Central memory CD4-positive, alpha-beta T cell (primary cell): ENCODE measurements around the gene DDX50.
"Not testable (repeated sequence)": the region's sequence is repeated elsewhere in the genome, so short reads cannot be mapped to it uniquely, and the experiment has no call there.

Experiments
- DNase-seq: peaks from one replicate; pipeline ENCODE4 v3.0.0; 2022

The DDX50 gene

DNA sequence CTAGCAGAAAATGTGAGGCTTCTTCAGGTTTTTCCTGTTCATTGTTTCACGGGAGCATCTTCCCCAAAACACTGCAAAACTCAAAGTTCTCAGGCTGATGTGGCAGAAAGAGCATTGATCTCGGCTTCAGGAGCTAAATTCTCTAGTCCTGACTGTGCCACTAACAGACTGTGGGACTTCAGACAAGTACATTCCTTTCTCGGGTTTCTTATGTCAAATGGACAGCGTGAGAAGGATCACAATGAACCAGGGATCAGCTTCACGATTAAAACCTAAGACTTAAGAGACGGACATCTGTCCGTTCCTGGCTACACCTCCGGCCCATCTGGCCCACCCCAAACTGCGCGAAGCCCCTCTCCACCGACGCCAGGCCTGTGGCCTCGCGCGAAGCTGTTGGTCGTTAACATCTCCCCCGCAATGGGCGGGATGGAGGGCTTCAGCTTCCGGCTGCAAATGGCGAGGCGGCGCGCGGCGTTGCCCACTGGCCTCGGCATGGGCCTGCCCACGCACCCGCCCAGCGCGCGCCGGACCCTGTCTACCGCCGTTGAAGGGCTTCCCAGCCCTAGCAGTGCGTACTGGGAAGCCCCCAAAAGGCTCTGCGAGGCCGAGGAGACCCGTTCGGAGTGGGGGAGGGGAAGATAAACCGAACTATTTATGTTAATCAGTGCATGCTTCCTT, 549 bp upstream of the DDX50 start:
- DNase-seq, result no peak

DNA sequence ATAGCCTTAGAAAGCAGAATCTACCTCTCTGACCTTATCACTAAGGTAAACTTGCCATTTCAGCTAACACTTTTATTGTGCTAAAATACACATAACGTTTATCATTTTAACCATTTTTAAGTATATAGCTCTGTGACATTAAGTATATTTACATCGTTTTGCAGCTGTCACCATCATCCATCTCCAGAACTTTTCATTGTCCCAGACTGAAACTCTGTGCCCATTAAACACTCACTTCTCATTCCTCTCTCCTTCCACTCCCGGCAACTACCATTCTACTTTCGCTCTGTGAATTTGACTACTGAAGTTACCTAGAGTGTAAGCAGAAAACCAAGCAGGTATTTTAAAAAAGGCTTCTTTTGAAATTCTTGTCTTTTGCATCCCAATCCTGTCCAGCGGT, 1.3 kb downstream of the DDX50 start:
- DNase-seq, result no peak

DNA sequence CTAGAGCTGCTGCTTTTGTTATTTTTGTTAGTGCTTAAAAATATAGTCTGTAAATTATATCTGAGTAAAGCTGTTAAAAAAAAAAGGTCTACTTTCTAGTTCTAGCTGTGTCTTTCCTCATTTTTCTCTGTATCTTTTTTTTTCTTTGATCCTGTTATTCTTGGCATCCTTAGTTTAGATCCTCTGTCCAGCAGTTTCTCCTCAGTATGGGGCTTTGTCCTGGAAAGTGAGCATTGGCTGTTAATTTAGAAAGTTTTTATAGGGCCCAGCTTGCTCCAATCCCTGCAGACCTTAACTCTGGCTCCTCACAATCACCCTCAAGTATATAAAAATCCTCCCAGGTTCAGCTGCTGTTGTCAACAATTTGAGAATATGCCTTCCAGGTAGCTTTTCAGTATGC, 23.5 kb downstream of the DDX50 start:
- no peak for DNase-seq

DNA sequence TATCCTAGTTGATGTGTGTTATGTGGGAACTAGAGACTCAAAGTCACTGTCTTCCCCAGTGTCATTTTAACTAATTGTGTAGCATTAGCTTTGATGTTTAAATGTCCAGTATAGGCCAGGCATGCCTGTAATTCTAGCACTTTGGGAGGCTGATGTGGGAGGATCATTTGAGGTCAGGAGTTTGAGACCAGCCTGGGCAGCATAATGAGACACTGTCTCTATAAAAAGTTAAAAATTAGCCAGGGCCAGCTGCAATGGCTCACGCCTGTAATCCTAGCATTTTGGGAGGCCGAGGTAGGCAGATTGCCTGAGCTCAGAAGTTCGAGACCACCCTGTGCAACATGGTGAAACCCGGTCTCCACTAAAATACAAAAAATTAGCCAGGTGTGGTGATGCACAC, 24.4 kb downstream of the DDX50 start:
- DNase-seq, result no peak

DNA sequence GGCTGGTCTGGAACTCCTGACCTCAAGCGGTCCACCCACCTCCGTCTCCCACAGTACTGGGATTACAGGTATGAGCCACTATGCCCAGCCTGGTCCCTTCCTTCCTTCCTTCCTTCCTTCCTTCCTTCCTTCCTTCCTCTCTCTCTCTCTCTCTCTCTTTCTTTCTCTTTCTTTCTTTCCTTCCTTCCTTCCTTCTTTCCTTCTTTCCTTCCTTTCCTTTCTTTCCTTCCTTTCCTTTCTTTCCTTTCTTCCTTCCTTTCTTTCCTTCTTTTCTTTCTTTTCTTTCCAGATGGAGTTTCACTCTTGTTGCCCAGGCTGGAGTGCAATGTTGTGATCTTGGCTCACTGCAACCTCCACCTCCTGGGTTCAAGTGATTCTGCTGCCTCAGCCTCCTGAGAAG, 28.0 kb downstream of the DDX50 start:
- not testable (repeated sequence) for DNase-seq

DNA sequence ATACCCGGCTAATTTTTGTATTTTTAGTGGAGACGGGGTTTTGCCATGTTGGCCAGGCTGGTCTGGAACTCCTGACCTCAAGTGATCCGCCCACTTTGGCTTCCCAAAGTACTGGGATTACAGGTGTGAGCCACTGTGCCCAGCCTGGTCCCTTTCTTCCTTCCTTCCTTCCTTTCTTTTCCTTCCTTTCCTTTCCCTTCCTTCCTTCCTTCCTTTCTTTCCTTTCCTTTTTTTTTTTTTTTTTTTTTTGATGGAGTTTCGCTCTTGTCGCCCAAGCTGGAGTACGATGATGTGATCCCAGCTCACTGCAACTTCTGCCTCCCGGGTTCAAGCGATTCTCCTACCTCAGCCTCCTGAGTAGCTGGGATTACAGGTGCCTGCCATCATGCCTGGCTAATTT, 28.8 kb downstream of the DDX50 start:
- DNase-seq, result not testable (repeated sequence)

DNA sequence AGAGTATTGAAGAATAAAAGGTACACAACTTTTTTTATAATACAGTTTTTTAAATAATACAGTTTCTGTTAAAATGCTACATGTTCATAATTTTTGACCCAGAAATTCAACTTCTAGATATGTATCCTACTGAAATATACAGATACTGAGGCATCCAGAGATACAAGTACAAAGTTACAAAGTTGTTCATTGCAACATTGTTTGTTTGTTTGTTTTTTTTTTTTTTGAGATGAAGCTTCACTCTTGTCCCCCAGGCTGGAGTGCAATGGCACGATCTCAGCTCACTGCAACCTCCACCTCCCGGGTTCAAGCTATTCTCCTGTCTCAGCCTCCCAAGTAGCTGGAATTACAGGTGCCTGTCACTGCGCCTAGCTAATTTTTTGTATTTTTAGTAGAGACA, 31.7 kb downstream of the DDX50 start:
- DNase-seq, result not testable (repeated sequence)

DNA sequence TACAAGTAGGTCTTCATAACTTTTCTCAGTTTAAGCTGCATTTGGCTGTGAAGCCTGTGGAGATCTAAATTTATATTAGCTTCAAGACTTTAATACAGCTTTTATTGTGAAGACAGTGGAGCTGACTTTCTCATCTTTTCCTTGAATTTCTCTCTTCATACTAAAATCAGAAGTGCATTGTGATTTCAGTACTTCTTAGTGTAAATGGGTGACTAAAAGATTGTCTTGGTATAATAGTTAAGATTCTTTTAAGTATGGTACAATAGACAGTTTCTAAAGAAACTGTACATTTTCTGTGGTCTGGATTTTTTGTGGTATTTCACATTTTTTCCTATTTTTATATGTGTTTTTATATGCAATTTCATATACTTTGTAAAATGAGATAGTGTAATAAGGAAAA, 33.9 kb downstream of the DDX50 start:
- DNase-seq, result no peak

DNA sequence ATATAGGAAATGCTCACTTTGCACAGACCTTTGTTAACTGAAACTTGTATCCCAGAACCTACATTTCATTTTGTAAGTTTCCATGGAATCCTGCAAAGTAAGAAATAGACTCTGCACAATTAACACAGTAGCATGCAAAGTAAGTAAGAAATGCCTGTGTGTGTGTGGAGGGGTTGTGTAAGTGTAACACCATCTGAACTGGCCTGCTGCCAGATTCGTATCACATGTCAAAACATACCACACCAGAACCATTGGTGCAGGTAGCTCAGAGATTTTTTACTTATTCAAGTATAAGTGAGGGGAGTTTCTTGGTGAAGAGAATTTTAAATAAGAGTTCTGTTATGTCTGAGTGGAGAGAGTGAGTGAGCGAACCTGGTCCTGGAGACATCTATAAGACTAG, 37.0 kb downstream of the DDX50 start:
- DNase-seq, result no peak

DNA sequence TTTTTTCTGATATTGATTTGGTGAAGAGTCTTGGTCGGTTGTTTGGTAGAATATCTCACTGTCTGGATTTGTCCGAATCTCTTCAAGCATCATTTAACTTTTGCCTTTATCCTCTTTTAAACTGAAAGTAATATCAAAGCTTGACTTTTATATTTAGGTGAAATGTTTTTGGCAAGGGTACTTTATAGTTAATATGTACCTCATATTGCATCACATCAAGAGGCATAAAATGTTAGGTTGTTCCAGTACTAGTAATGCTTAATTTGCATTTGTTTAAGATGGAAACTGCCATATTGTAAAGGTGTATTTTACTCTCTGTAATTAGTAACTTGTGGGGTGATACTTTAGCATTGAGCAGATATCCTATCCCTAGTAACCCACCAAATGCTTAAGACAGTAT, 37.8 kb downstream of the DDX50 start:
- no peak for DNase-seq

DNA sequence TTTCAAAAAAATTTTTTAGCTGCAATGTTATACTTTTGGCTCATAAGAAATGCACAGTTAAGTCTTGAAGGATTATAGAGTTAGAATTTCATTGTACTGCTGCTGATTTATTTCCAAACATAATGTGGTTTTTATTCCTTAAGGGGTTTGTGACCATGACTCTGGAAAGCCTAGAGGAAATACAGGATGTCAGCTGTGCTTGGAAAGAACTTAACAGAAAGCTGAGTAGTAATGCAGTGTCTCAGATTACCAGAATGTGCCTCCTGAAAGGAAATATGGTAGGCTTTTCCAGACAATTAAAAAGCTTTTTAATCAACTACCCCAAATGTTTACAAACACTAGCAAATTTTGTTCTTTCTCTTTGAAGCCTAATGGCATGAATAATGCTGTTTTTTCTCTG, 39.8 kb downstream of the DDX50 start:
- DNase-seq, result not testable (repeated sequence)

DNA sequence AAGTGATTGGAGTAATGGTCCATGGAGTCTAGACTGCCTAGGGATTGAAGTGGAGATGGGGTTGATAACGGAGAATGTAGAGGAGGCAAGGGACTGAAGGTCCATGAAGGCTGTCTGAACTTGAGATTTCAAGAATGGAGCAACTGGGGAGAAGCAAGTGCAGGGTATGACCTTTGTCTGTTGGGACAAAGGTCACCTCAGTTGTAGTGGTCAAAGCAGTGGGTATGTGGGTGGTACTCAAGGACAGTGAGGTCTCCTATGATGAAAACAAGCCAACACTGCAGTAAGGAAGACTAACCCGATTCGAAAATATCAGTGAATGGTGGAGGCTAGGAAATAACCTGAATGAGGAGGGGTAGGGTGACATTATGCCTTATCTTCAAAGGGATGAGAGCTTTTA, 49.5 kb downstream of the DDX50 start:
- DNase-seq, result no peak

DNA sequence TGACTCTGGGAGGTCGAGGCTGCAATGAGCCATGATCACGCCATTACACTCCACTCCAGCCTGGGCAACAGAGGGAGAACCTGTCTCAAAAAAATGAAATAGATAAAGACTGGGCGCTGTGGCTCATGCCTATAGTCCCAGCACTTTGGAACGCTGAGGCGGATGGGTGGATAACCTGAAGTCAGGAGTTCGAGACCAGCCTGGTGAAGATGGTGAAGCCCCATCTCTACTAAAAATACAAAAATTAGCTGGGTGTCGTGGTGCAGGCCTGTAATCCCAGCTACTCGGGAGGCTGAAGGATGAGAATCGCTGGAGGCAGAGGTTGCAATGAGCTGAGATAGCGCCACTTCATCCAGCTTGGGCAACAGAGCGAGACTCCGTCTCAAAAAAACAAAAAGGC, 53.8 kb downstream of the DDX50 start:
- no peak for DNase-seq

DNA sequence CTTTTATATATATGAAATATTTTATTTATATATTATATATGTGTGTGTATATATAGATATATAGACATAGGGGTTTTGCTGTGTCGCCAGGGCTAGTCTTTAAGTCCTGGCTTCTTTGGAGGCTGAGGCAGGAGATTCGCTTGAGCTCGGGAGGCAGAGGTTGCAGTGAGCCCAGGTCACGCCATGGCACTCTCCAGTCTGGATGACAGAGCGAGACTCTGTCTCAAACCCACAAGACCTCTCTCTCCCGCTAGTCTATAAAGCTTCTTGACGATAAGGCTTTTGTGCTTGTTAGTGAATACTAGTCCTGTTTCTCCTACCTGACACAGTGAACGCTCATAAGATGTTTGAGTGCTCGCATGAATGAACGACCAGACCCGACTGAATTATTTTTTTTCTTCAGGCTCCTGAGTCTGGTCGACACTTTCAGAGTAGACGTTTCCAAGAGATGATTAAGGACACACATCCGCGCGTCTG, 54.3 kb downstream of the DDX50 start:
- DNase-seq, result no peak

DNA sequence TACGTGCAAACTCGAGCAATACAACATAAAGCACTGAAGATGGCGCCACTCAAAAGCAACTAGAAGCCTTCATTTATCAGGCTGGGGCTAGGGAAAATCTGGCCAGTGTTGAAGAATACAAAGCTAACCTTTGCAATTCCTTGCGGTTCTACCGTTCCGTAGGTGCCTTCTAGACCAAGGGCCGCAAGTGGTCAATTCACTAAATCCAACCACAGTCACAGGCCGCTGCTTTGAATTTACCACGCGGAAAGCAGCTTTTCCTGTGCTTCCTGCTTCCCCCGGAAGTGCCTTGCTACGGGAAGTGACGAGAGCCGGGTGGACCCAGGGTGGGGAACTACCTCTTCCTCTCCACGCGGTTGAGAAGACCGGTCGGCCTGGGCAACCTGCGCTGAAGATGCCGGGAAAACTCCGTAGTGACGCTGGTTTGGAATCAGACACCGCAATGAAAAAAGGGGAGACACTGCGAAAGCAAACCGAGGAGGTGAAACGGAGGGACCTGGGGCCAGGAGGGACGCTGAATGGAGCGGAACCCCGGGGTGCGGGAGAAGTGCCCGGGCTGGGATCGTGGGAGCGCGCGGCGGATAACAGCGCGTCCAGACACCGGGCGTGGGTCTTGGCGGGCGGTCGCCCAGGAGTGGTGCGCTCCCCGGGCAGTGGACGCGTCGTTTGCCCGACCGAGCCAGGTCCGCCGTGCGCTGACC, 54.9 kb downstream of the DDX50 start, which contains the start of gene DDX21:
DDX21 (plus strand) TSS at position 339 of the 701 bp plus-strand sequence; CDS start at position 395, 56 bp downstream.
- DNase-seq, result peak; percentile 90

DNA sequence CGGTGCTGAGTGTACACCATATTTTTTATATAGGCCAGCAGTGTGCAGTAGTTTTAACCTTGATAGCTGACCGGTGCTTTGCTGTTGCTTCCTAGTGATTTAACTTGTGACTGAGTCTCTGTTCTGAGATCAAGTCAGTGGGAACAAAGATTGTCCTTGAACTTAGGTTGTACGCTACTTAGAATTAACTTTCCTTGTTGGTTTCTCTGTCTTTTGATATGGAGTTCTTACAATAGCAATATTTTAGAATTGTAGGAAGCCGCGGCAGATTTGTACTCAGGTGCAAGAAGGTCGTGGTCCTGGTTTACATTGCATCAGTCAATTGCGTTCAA, 56.1 kb downstream of the DDX50 start:
- no peak for DNase-seq

DNA sequence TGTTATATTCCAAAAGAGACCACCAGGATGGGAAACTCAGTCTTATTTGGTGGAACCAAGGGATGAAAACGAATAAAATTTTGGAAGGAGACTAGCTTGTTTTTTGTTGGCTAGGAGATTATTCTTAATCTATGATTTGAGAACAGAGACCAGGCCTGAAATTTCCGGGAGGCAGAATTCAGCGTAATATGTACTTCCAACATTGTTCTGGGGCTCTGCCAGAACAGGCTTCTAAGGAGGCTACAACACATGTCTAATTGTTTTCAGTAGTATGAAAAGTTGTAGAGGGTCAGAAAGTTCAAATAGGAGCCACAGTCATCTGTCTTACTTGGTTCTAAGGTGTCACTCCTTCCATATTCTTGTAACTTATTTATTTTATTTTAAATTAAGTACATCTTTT, 56.5 kb downstream of the DDX50 start:
- no peak for DNase-seq

DNA sequence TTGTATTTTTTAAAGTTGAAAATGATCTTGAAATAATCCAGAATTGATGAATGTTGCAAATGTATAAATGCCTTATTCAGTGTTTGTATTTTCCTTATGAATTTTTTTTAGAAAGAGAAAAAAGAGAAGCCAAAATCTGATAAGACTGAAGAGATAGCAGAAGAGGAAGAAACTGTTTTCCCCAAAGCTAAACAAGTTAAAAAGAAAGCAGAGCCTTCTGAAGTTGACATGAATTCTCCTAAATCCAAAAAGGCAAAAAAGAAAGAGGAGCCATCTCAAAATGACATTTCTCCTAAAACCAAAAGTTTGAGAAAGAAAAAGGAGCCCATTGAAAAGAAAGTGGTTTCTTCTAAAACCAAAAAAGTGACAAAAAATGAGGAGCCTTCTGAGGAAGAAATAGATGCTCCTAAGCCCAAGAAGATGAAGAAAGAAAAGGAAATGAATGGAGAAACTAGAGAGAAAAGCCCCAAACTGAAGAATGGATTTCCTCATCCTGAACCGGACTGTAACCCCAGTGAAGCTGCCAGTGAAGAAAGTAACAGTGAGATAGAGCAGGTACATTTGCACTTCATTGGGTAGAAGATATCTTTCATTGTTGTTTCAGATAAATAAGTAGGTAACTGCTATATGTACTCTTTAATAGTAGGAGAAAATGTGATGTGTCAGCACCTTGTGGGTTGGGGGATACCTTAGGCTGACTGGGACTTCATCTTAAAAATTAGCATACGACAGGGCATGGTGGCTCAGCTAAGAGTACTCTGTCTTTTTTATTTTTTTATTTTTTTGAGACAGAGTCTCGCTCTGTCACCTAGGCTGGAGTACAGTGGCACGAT, 58.8 kb downstream of the DDX50 start:
- DNase-seq, result no peak

DNA sequence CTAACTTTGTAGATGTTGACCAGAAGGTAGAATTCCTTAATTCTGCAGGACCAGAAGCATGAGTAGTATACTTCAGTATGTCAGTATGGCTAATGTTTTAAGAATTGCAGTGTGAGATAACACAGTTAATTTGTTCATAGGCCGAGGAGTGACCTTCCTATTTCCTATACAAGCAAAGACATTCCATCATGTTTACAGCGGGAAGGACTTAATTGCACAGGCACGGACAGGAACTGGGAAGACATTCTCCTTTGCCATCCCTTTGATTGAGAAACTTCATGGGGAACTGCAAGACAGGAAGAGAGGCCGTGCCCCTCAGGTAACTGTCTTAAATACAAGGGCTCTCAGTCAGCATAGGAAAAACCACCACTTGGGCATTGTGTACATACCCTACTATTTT, 62.0 kb downstream of the DDX50 start:
- DNase-seq, result no peak

DNA sequence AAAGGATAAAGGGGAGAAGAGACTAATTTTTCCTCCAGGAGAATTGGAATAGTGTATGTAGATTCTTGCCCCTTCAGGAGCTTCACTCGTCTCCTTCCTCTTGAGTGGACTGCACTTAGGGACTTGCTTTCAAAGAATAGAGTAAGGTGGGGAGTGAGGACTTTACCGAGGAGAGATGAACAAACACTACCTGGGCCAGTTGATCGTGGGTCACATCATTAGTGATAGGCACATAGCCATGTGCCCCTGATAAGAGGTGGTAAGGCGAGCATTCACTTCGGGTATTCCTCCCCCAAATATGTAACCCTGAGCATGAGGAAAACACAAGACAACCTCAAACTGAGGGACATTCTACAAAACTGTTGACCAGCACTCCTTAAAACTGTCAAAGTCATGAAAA, 72.9 kb downstream of the DDX50 start:
- DNase-seq, result no peak

DNA sequence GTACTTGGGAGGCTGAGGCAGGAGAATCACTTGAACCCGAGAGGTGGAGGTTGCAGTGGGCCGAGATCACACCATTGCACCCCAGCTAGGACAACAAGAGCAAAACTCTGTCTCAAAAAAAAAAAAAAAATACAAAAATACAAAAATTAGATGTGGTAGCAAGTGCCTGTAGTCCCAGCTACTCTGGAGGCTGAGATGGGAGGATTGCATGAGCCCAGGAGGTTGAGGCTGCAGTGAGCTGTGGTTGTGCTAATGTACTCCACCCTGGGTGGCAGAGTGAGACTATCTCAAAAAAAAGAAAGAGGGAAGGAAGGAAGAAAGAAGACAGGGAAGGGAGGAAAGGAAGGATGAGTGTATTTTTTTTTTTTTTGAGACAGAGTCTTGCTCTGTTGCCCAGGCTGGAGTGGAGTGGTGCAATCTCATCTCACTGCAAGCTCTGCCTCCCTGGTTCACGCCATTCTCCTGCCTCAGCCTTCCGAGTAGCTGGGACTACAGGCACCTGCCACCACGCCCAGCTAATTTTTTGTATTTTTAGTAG, 74.9 kb downstream of the DDX50 start:
- DNase-seq, result not testable (repeated sequence)

DNA sequence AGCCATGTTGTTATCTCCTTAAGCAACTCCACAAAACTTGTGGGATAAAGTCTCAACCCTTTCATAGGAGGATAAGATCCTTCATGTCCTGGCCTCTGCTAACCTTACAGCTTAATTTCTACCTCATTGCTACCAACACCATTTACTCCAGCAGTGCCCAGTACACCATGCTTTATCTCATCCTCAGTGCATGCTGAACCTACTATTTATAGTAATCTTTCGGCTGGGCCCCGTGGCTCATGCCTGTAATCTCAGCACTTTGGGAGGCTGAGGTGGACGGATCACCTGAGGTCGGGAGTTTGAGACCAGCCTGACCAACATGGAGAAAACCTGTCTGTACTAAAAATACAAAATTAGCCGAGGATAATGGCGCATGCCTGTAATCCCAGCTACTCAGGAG, 78.6 kb downstream of the DDX50 start:
- DNase-seq, result not testable (repeated sequence)

DNA sequence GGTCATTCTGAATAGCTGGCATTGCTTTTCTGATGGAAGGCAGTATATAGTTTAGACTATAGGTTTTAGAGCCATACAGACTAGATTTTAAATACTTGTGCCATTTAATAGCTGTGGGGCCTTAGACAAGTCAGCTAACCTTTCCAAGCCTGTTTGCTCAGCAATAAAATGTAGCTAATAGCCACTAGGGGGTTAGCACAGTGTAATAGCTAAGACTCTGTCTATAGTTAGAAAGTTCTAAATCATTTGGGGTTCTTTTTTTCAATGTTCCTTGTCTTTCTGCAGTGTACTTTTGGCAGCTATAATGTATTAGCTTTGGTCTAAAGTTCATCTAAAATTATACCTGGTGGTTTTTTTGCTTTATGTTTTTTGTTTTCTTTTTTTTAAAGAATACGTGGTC, 80.0 kb downstream of the DDX50 start:
- no peak for DNase-seq
